Medulla oblongata (tissue), 1 donor: ENCODE results near the gene NUFIP2.
"Not testable (repeated sequence)": the region's sequence is repeated elsewhere in the genome, so short reads cannot be mapped to it uniquely, and the experiment has no call there.

Experiments used
- DNase-seq: peaks from one replicate; pipeline ENCODE4 v3.0.0-alpha.2; 2015; ENCODE audit errors: extremely low spot score

NUFIP2 gene, protein sequence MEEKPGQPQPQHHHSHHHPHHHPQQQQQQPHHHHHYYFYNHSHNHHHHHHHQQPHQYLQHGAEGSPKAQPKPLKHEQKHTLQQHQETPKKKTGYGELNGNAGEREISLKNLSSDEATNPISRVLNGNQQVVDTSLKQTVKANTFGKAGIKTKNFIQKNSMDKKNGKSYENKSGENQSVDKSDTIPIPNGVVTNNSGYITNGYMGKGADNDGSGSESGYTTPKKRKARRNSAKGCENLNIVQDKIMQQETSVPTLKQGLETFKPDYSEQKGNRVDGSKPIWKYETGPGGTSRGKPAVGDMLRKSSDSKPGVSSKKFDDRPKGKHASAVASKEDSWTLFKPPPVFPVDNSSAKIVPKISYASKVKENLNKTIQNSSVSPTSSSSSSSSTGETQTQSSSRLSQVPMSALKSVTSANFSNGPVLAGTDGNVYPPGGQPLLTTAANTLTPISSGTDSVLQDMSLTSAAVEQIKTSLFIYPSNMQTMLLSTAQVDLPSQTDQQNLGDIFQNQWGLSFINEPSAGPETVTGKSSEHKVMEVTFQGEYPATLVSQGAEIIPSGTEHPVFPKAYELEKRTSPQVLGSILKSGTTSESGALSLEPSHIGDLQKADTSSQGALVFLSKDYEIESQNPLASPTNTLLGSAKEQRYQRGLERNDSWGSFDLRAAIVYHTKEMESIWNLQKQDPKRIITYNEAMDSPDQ

DNA sequence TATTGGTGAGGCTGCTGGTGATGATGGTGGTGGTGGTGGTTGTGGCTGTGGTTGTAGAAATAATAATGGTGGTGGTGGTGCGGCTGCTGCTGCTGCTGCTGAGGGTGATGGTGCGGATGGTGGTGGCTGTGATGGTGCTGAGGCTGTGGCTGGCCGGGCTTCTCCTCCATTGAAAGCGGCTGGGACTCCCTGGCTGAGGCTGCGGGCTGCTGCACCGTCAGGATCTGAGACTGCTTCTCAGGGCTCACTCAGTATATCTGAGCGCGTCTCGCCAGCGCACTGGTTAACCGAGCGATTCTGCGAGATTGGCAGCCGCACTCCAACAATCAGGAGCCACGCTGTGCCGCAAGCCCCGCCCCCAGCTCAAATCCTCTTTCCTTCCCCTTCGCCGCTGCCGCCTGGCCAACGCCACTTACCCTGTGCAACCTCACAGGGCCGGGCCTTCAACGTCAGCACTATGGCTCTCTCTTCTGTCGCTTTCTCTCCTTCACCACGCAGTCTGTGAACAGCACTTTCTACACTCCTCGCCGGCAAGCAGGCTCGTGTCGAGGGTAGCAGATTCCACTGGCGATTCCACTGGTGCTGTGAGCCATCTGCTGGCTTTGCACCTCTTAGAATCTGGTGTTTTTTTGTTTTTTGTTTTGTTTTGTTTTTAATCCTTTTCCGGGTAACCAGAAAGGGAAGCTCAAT is at the start of gene NUFIP2:
NUFIP2 (minus strand) TSS at position 259 of the 690 bp plus-strand sequence; CDS start at position 170, 89 bp downstream.
- DNase-seq = peak; percentile 99

DNA sequence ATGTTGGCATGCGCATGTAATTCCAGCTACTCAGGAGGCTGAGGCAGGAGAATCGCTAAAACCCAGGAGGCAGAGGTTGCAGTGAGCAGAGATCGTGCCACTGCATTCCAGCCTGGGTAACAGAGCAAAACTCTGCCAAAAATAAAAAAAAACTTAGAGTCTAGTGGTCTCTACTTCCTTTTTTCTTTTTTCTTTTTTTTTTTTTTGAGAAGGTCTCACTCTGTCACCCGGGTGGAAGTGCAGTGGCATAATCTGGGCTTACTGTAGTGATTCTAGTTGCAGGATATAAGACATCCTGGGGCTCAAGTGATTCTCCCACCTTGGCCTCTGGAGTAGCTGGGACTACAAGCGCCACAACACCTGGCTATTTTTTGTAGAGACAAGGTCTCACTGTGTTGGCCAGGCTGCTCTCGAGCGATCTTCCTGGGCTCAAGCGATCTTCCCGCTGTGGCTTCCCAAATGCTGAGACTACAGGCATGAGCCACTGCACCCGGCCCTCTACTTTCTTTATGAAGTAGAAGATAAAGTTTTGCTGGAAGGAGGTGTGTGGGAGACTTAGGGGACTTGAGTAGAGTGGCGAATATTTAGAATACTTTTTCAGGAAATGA is 48.3 kb upstream of the NUFIP2 start:
- DNase-seq = no peak

DNA sequence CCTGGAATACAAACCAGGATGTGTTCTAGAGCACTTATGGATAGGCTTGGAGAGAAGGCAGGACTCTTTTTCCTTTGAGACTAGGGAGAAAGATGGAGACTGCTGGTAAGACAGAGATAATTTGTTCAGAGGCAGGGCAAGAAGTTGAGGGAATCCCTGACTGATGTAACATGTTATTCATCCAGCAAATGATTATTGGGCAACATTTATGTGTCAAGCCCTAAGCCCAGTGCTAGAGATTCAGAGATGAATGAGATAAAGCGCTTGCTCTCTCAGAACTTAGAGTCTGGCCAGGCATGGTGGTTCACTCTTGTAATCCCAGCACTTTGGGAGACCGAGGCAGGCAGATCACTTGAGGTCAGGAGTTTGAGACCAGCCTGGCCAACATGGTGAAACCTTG is 47.8 kb upstream of the NUFIP2 start:
- no peak for DNase-seq

DNA sequence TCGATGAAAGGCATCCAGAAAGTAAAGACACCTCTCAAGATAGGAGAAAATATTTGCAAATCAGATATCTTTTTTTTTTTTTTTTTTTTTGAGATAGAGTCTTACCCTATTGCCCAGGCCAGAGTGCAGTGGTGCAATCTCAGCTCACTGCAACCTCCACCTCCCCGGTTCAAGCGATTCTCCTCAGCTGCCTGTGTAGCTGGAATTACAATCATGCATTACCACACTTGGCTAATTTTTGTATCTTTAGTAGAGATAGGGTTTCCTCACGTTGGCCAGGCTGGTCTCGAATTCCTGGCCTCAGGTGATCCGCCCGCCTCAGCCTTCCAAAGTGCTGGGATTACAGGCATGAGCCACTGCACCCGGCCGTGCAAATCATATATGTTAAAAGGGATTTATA is 45.1 kb upstream of the NUFIP2 start:
- not testable (repeated sequence) for DNase-seq

DNA sequence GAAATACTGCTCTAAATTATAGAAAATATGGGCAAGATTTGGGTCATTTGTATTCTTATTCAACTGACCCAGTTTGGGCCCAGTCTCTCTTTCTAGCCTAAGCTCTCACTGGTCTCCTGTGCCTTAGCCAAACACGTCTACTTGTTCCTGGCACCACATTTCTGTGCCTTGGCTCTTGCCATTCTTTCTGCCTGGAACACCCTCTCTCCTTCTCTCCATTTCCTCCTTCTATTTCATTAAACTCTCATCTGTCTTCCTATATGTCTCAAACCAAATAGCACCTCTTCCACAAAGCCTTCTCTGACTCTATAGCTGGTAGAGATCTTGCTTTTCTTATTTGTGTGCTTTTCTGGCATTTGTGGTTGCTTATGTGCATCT is 37.7 kb upstream of the NUFIP2 start:
- peak; percentile 52 for DNase-seq

DNA sequence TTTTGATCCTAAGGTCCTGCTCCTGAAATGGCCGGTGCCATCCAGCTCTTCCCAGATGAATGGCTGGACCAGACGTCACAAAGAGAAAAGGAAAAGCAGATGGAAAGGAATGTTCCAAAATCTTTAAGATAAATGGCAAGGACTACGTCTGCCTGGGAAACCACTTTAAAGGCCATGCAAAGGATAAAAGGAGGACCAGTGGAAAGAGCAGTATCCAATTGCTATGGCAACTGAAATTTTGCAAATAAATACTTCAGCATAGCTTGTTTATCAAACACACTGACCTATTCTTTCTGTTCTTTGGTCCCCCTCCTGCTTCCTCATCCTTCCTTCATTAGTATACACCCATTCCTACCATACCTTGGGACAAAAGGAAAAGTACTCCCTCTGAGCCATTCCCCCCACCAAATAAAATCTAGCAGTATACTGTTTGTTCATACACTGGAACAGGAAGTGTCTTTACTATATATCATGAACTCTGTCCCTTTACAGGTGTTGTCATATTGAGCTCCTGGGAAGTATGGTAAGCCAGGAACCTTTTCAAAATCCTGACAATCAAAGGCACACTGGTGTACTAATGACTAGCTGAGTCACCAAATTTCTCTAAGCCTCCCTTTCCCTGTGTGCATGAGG is 37.2 kb upstream of the NUFIP2 start:
- DNase-seq = no peak

DNA sequence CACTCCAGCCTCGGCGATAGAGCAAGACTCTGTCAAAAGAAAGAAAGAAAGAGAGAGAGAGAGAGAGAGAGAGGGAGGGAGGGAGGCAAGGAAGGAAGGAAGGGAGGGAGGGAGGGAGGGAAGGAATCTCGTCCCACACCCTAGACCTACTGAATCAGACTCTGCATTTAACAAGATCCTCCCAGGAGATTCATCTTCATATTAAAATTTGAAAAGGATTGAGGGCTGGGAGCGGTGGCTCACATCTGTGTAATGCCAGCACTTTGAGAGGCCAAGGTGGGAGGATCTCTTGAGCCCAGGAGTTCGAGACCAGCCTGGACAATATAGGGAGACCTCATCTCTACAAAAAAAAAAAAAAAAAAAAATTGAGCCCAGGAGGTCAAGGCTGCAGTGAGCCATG is 33.5 kb upstream of the NUFIP2 start:
- DNase-seq = no peak

DNA sequence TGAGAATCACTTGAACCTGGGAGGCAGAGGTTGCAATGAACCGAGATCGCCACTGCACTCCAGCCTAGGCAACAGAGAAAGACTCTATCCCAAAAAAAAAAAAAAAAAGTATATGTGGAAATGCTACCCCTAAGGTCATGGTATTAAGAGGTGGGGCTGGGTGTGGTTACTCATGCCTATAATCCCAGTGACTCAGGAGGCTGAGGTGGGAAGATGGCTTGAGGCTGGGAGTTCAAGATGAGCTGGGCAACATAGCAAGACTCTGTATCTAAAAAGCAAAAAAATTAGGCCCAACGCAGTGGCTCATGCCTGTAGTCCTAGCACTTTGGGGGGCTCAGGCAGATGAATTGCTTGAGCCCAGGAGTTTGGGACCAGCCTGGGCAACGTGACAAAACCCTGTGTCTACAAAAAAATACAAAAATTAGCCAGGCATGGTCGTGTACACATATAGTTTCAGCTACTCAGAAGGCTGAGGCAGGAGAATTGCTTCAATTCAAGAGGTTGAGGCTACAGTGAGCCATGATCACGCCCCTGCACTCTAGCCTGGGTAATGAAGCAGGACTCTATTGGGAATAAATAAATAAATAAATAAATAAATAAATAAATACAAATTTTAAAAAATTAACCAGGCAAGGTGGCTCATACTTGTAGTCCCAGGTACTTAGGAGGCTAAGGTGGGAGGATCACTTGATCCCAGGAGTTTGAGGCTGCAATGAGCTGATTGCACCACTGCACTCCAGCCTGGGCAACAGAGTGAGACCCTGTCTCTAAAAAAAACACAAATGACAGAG is 32.3 kb upstream of the NUFIP2 start:
- DNase-seq = no peak

DNA sequence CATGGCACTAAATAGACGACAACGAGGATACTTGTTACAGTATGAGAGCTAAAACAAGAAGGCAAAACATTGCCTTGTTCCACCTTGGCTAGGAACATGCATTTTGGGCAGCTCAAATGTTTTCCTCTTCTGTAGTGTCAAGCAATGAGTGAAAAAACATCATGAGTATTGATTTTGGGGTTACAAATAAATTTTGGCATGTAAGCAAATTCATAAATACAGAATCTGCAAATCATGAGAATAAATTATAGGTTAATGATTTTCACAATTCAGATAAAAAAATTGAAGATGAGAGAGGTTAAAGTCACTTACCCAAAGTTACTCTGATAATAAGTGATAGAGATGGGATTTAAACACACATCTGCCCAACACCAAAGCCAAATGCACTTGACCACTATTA is 28.4 kb upstream of the NUFIP2 start:
- DNase-seq = no peak

DNA sequence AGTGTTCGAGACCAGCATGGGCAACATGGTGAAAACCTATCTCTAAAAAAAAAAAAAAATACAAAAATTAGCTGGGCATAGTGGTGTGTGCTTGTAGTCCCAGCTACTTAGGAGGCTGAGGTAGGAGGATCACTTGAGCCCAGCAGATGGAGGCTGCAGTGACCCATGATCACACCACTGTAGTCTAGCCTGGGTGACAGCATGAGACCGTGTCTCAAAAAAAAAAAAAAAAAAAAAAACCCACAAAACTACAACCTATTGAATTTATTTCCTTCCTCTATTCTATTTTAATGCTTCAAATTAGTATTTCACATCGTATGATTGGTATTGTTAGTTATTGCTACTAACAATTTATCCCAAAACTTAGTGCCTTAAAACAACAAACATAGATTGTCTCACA is 9.4 kb upstream of the NUFIP2 start:
- no peak for DNase-seq

DNA sequence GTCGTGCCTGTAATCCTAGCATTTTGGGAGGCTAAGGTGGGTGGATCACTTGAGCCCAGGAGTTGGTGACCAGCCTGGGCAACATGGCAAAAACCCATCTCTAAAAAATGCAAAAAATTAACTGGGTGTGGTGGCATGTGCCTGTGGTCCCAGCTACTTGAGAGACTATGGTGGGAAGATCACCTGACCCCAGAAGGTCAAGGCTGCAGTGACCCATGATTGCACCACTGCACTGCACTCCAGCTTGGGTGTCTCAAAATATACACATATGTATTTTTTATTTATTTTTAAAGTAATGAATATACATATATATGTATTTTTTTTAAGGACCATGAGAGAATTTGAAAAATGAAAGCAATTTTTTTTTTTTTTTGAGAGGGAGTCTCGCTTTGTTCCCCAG is 5.1 kb upstream of the NUFIP2 start:
- DNase-seq = no peak

DNA sequence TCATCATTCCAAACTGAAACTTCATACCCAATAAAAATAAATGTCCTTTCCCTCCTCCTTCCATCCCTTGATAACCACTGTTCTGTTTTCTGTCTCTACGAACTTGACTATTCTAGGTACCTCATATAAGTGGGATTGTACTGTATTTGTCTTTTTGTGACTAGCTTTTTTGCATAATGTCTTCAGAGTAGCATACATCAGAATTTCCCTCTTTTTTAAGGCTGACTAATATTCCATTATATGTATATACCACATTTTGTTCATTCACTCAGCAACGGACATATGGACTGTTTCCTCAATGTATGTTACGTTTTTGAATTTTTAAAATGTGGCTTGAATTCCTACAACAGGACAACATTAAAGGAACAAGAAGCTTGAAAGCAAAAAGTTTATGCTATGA is 1.5 kb upstream of the NUFIP2 start:
- no peak for DNase-seq

DNA sequence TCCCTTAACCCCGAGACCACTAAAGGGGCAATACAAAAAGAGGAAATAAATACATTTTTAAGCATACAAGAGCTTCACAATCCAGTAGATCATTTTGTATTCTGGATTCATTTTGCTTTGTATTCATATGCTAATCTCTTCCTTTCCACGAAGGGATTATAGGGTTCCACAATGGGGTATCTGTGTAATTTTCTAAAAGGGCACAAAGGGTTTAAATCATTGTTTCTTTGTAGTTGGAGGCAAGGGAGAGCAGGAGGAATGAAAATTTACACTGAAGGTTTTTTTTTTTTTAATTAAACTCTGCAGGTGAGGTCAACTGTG is 592 bp upstream of the NUFIP2 start:
- DNase-seq = no peak

DNA sequence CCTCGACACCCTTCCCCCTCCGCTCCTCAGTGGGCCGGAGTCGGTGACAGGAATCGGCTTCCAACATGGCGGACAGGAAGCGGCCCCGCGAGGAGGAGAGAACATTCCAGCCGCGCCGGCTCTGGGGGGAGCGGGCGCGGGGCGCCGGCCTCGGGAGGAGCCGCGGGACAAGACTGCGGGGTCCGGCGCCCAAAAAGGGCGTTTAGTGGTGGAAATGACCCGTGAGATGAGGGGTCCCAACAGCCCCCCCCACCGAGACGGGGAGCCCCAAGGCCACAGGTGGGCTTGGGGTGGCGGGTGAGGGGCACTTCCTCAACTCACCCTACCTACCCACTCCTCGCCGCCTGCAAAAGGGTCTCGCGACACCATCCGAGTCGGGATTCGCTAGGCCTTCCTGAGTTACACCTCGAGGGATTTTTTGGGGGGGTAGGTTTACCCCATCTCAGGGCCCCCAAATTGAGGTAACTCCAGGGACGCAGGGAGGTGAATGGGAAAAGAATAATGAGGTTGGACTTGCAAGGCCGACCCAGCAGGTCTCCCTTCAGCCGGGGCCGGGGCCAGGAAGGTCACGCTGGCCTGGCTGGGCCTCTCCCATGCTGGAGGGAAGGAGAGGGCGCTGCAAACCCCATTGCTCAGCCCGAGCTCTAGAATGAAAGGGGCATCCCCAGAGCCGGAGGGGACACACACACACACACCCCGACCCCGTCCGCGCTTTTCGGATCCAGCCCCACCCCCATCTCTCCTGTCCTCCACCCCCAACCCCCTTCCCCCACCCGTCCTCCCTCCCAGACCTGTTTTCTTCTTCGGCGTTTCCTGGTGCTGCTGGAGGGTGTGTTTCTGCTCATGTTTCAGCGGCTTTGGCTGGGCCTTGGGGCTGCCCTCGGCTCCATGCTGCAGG is 707 bp downstream of the NUFIP2 start:
- peak; percentile 54 for DNase-seq

DNA sequence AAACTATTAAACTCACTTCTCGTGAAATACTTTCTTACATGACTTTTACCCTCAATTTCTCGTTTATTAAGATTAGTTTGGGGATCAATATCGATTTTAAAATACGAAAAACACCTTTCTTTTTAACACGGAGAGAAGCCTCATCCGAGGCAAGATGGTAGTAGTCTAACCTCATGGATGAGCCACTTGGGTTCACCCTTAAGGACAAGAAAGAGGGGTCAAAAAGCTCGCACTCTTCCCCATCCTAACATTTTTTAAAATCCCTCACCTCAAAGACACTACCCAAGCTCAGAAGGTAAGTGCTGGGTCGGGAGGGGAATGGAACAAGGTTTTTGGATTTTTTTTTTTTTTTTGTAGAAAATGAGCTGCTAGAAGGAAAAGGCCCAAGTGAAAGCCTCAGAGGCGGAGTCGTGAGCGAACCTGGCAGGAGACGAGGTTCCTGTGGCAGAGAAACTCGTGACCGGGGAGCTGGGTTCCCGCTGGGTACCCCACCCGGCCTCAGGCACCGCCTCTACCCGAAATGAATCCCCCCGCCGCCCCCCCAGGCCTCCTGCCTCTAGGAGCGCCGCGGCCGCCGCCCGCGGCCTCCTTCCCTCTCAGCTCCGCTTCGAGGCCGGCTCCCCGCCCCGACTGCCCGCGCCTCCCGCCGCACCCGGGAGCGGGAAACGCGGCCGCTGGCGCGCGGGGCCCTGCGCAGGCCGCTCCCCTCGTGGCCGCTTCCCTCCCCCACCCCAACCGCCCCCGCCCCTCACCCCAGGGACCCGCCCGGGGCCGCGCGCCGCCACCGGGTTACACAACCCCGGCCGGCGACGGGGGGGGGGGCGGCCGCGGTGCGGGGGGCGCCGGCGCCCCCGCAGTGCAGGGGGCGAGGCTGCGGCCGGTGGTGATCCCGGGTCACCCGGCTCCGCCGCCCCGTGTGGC is 1.6 kb downstream of the NUFIP2 start:
- peak; percentile 68 for DNase-seq

DNA sequence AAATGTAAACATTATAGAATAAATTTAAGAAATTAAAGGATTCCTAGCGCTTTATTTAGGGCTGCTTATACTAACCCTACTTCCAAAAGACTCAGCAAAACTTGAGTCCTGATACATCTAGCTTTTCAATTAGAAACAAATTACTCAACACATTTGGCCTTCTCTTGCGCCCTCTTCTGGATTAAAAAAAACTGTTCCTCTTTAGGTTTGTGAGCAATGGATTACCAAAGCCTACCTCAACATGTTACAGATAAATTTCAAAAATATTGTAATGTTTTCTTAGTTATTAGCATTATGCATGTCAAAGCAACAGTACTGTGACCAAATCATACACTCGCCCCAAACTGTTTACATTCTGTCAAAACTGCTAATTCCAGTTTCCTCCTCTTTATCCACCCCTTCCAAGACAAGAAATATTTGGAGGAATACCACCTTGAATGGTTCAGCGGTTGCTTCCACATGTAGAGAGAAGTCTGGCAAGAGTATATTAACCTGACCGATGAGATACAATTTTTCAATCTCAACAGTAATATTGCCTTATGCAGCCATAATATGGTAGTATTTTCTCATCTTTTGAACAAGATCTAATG is 2.7 kb downstream of the NUFIP2 start:
- peak; percentile 93 for DNase-seq

DNA sequence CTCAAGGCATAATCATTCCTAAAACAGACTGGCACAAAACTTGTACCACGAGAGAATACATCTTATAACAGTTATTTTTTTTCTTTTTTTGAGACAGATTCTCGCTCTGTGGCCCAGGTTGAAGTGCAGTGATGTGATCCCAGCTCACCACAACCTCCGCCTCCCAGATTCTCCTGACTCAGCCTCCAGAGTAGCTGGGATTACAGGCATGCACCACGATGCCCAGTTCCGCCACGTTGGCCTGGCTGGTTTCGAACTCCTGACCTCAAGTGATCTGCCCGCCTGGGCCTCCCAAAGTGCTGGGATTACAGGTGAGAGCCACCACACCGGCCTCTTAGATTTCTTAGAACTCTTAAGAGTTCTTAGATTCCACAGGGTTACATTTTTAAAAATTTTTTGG is 4.1 kb downstream of the NUFIP2 start:
- no peak for DNase-seq

DNA sequence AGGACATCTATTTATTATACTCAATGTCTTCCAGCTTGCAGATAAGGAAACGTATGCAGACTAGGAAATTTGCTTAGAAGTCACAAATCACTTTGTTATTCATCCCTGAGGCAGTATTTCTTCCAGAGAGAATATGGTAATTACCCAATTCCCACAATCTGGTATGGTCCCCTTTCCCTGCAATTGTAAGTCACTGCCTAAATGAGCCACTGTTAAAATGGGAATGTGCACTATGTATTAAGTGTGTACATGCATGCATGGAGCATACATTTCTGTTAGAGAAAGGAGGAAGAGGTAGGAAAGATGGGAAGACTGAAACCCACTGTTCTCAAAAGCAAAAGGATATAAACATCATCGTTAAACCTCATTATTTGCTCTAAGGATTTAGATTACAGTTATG is 10.0 kb downstream of the NUFIP2 start:
- DNase-seq = no peak

DNA sequence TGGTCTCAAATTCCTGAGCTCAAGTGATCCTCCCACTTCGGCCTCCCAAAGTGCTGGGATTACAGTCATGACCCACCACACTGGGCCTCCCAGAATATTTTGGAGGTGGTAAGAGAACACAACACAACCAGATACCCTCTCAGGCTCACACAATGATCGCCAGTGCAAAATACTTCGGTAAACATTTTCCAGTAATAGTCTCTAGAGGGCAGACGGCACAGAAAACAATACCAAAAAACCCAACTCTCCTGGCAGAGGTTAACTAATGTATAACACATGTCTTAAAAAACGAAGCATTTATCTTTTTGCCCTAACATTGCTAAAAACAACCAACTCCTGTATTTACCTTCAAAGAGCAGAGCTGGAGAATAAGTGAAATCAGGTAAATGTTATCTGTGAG is 10.5 kb downstream of the NUFIP2 start:
- DNase-seq = no peak
